HCT116 (cell line): Measurements from ENCODE around the gene OR4D1. TPM values are rescaled to one million over a fixed set of nuclear protein-coding genes. Genes with fewer than 3 reads are reported as not detected.

ENCODE experiments used
- ATAC-seq: fragments of 200-7000 bp; cut with Tn5 transposase; 2 replicates; pipeline ENCODE4 v1.9.1; 2020; ENCODE audit warnings: mild to moderate bottlenecking, moderate library complexity
- BruUV-seq: library from RNA; stranded (reverse); fragments of 400-500 nt; replicated peaks from 2 replicates; lab custom pipeline; 2021; lab: Mats Ljungman, UMichigan
- CTCF ChIA-PET: fragments of 300-600 bp; sonication (Branson Sonifier 250); formaldehyde crosslinking; loops from one replicate; lab custom pipeline; 2021; ENCODE audit warnings: antibody characterized with exemption; lab: Charles Lee
- POLR2A ChIA-PET: fragments of 300-600, 350-600 bp; sonication (Branson Sonifier 250); formaldehyde crosslinking; loops from one replicate; lab custom pipeline; 2021; ENCODE audit warnings: antibody characterized with exemption; lab: Charles Lee
- RAD21 ChIA-PET, 2 experiments: fragments of 300-600 bp; sonication (Branson Sonifier 250); formaldehyde crosslinking; loops; one replicate each; lab custom pipeline; 2023; ENCODE audit warnings: low total read pairs in 2 of 2; ENCODE audit not compliant: uncharacterized antibody in 2 of 2, unreplicated experiment in 2 of 2, low non-redundant PET in 1 of 2; lab: Charles Lee
- DNase-seq: peaks from one replicate; pipeline ENCODE4 v3.0.0-alpha.2; 2010; ENCODE audit warnings: low read depth, low spot score
- H2AFZ ChIP-seq: fragments of 200-600 bp; shearing (Covaris generic), sonication (generic); 2 replicates; pipeline ENCODE4 v1.6.1; 2017; ENCODE audit warnings: low read depth, mixed run types, mixed read lengths, antibody characterized with exemption, low read length; ENCODE audit not compliant: poor library complexity, severe bottlenecking
- H3K27ac ChIP-seq: 2 replicates; pipeline ENCODE4 v1.5.1; 2012; ENCODE audit warnings: low read depth, low read length
- H3K27me3 ChIP-seq: fragments of 200-600 bp; sonication (generic); 2 replicates; pipeline ENCODE4 v1.6.1; 2016; ENCODE audit warnings: mixed run types, low read length, mixed read lengths; ENCODE audit not compliant: insufficient read depth
- H3K36me3 ChIP-seq, 2 experiments: fragments of 200-500 bp in 1 of 2; fragments of 200-600 bp in 1 of 2; sonication (Bioruptor generic) in 1 of 2; sonication (generic) in 1 of 2; 2 replicates each; pipeline versions ENCODE4 v1.5.1 to v1.6.1; 2014 to 2016; ENCODE audit warnings: low read length in 2 of 2, inconsistent platforms in 1 of 2, mixed read lengths in 1 of 2, mixed run types in 1 of 2; ENCODE audit not compliant: insufficient read depth in 2 of 2, control insufficient read depth in 1 of 2
- H3K4me1 ChIP-seq, 2 experiments: fragments of 200-600 bp in 1 of 2; sonication (generic) in 1 of 2; 2 replicates each; pipeline versions ENCODE4 v1.5.1 to v1.6.1; 2012 to 2017; ENCODE audit warnings: low read length in 2 of 2, inconsistent platforms in 1 of 2, mild to moderate bottlenecking in 1 of 2, mixed read lengths in 1 of 2, mixed run types in 1 of 2, moderate library complexity in 1 of 2; ENCODE audit not compliant: insufficient read depth in 2 of 2, control insufficient read depth in 1 of 2
- H3K4me2 ChIP-seq: fragments of 200-600 bp; sonication (generic); 2 replicates; pipeline ENCODE4 v1.6.1; 2017; ENCODE audit warnings: mixed run types, low read length, mixed read lengths
- H3K4me3 ChIP-seq, 2 experiments: fragments of 200-600 bp in 1 of 2; sonication (generic) in 1 of 2; replicated peaks in 1 of 2; 2 replicates each; pipeline ENCODE4 v1.5.1; 2011 to 2016; ENCODE audit warnings: low read length in 2 of 2, control low read depth in 1 of 2, low read depth in 1 of 2, mild to moderate bottlenecking in 1 of 2, mixed read lengths in 1 of 2, mixed run types in 1 of 2
- H3K79me2 ChIP-seq: fragments of 200-600 bp; sonication (generic); 2 replicates; pipeline ENCODE4 v1.6.1; 2017; ENCODE audit warnings: mild to moderate bottlenecking, mixed run types, low read length, moderate library complexity, mixed read lengths; ENCODE audit not compliant: insufficient read depth
- H3K9ac ChIP-seq: fragments of 200-600 bp; sonication (generic); 2 replicates; pipeline ENCODE4 v1.6.1; 2016; ENCODE audit warnings: low read length, mixed read lengths
- H3K9me2 ChIP-seq: fragments of 200-600 bp; sonication (generic), shearing (Covaris generic); 2 replicates; pipeline ENCODE4 v1.6.1; 2017; ENCODE audit warnings: mixed run types, mild to moderate bottlenecking, moderate library complexity; ENCODE audit not compliant: insufficient read depth
- H3K9me3 ChIP-seq, 2 experiments: fragments of 200-500 bp in 1 of 2; fragments of 200-600 bp in 1 of 2; sonication (Bioruptor generic) in 1 of 2; sonication (generic) in 1 of 2; 2 replicates each; pipeline ENCODE4 v1.6.1; 2014 to 2017; ENCODE audit warnings: low read length in 2 of 2, mixed read lengths in 2 of 2, inconsistent platforms in 1 of 2, low read depth in 1 of 2, mild to moderate bottlenecking in 1 of 2, mixed run types in 1 of 2, moderate library complexity in 1 of 2; ENCODE audit not compliant: control insufficient read depth in 1 of 2, insufficient read depth in 1 of 2
- H4K20me1 ChIP-seq: fragments of 200-600 bp; sonication (generic), shearing (Covaris generic); 2 replicates; pipeline ENCODE4 v1.6.1; 2017; ENCODE audit warnings: mixed run types, mild to moderate bottlenecking, moderate library complexity; ENCODE audit not compliant: insufficient read depth
- CBX3 ChIP-seq: IDR thresholded peaks from 2 replicates; pipeline ENCODE4 v1.6.1; 2012; ENCODE audit warnings: low read depth
- EGR1 ChIP-seq: IDR thresholded peaks from 2 replicates; pipeline ENCODE4 v1.6.1; 2012; ENCODE audit warnings: low read depth
- ELF1 ChIP-seq: IDR thresholded peaks from 2 replicates; pipeline ENCODE4 v1.6.1; 2012; ENCODE audit warnings: low read depth, borderline replicate concordance
- EZH2 ChIP-seq: fragments of 200-600 bp; sonication (generic); IDR thresholded peaks from 2 replicates; pipeline ENCODE4 v1.6.1; 2017; ENCODE audit warnings: antibody characterized with exemption, mixed run types
- JUND ChIP-seq: IDR thresholded peaks from 2 replicates; pipeline ENCODE4 v1.6.1; 2012
- MAX ChIP-seq: IDR thresholded peaks from 2 replicates; pipeline ENCODE4 v1.6.1; 2012
- POLR2A ChIP-seq: IDR thresholded peaks from 2 replicates; pipeline ENCODE4 v1.7.0; 2011; ENCODE audit warnings: borderline replicate concordance; ENCODE audit not compliant: insufficient read depth, insufficient read length; ENCODE audit errors: extremely low read depth
- POLR2AphosphoS5 ChIP-seq: IDR thresholded peaks from 2 replicates; pipeline ENCODE4 v1.6.1; 2011; ENCODE audit warnings: mild to moderate bottlenecking, low read depth, low read length, moderate library complexity
- RAD21 ChIP-seq: IDR thresholded peaks from 2 replicates; pipeline ENCODE4 v1.6.1; 2012; ENCODE audit warnings: low read depth, mild to moderate bottlenecking
- REST ChIP-seq: IDR thresholded peaks from 2 replicates; pipeline ENCODE4 v1.6.1; 2012; ENCODE audit warnings: low read depth
- SP1 ChIP-seq: IDR thresholded peaks from 2 replicates; pipeline ENCODE4 v1.6.1; 2012; ENCODE audit warnings: low read depth
- SRF ChIP-seq: IDR thresholded peaks from 2 replicates; pipeline ENCODE4 v1.6.1; 2012; ENCODE audit warnings: low read depth
- ZFX ChIP-seq: fragments of 450-650 bp; IDR thresholded peaks from 2 replicates; pipeline ENCODE4 v1.6.1; 2017
- intact Hi-C: fragments of 100-400 bp; cut with micrococcal nuclease; formaldehyde crosslinking; loops from 2 replicates; pipeline ENCODE4 v1.10.0; 2022
- total RNA-seq: library from RNA; stranded (reverse); gene quantifications from one replicate; pipeline ENCODE4 v1.2.1, GENCODE V29; 2021; ENCODE audit not compliant: unreplicated experiment

Gene OR4D1
- total RNA-seq, 1 experiment from 2014 or later, result not detected

- ATAC-seq (no peak), DNase-seq (no peak)
- no TSS peak for BruUV-seq
- POLR2A ChIA-PET, result no interaction called here
- H3K9me2 ChIP-seq, result no peaks in the 10 kb centered on the region
- H3K9me3 ChIP-seq, result no peaks in the 10 kb centered on the region
- no peak overlapping the region for H3K4me2 ChIP-seq
- no peak overlapping the region for H3K4me3 ChIP-seq
- TF ChIP-seq EGR1 (no peak), REST (no peak), RAD21 (no peak), SRF (no peak), POLR2AphosphoS5 (no peak), CBX3 (no peak), EZH2 (no peak), ELF1 (no peak), POLR2A (no peak), SP1 (no peak), JUND (no peak), ZFX (no peak), MAX (no peak)
- H3K27ac ChIP-seq, result no peak overlapping the region
- H3K79me2 ChIP-seq, result no peaks in the 10 kb centered on the region
- no peaks in the 10 kb centered on the region for H3K27me3 ChIP-seq
- H3K4me1 ChIP-seq, result peaks cover 0 to 2% of the 10 kb centered on the region in 2 experiments; a peak in 1 of 4 replicates
- H4K20me1 ChIP-seq, result no peaks in the 10 kb centered on the region
- H3K9ac ChIP-seq, result no peak overlapping the region
- H3K36me3 ChIP-seq, result peaks cover 0 to 5% of the 10 kb centered on the region in 2 experiments; a peak in 1 of 4 replicates
- CTCF ChIA-PET, result no interaction called here
- intact Hi-C loops, result no loop called here
- RAD21 ChIA-PET, result no interaction called here
- H2AFZ ChIP-seq, result no peak overlapping the region
These were observed 56.6 kb downstream of the OR4D1 start for GRCh38 chr17:58204796-58205195.
